NCI-H1930 (cell line): ENCODE results near the gene PALM3.
"Not testable (repeated sequence)": the region's sequence is repeated elsewhere in the genome, so short reads cannot be mapped to it uniquely, and the experiment has no call there.

ENCODE experiments used
- DNase-seq, 2 experiments: peaks; one replicate each; lab custom pipeline; 2025; lab: John Stamatoyannopoulos, UW

Gene PALM3

DNA sequence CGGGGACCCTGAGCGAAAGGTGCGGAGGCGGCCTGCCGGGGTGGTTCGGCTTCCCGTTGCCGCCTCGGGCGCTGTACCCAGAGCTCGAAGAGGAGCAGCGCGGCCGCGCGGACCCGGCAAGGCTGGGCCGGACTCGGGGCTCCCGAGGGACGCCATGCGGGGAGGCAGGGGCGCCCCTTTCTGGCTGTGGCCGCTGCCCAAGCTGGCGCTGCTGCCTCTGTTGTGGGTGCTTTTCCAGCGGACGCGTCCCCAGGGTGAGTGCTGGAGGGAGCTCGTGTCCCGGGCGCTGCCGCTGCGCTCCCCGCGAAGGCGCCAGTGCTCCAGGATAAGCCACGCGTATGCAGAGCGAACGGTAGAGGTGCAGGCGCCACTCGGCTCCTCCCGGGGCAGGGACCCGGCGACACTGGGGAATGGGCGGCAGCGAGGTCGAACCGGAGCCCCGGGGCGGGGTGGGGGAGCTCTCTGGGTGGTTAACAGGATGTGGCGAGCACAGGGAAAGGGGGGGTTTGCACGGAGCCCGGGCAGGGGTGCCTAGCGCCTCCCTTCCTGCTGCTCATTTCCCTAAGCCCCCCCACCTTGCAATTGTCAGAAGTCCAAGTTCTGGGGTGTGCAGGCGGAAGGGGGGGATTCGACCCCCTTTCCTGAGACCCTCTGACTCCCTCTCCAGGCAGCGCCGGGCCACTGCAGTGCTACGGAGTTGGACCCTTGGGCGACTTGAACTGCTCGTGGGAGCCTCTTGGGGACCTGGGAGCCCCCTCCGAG is 30.0 kb downstream of the PALM3 start, which contains the start of gene IL27RA:
Gene IL27RA (plus strand): TSS at position 44 of the 762 bp plus-strand sequence. CDS start 111 bp downstream, at position 155.
- peak; percentile 13 to 57 for DNase-seq

GRCh38 chr19:14030997-14031718 is 30.7 kb downstream of the PALM3 start:
- DNase-seq, result no peak

GRCh38 chr19:14028901-14029300 is 33.0 kb downstream of the PALM3 start:
- no peak for DNase-seq

GRCh38 chr19:14027856-14028450 is 33.9 kb downstream of the PALM3 start, which contains the start of gene RLN3:
RLN3 (plus strand) TSS chr19:14028148; CDS start chr19:14028205, 57 bp downstream.
- no peak for DNase-seq

- DNase-seq, result not testable (repeated sequence)
Observed at GRCh38 chr19:14026652-14027192, 35.2 kb downstream of the PALM3 start.

DNA sequence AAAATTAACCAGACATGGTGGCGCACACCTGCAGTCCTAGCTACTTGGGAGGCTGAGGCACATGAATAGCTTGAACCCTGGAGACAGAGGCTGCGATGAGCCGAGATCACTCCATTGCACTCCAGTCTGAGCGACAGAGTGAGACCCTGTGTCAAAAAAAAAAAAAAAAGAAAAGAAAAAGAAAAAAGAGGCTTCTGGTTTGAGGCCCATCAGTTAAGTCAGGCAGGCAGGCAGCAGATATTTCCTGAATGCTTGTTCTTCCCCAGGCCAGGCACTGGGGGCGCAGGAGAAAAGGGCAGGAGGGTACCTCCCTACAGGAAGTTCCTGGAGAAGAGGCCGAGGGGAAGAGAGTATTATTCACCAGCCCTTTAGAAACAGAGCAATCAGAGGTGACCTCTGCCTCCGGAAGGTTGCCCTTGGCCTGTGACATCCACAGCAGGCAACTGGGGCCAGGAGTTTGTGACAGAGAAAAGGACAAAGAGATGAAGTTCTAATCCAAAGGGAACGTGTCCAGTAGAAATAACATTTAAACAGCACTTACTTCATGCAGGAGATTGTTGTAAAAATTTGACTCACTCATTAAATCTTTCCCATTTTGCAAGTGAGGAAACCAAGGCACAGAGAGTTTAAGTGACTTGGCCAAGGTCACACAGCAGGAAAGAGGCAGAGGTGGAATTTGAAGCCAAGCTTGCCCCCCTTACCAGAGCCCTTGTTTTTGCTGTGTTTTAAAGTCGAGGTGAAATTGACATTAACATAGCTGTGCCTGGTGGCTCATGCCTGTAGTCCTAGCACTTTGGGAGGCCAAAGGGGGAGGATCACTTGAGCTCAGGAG is 38.3 kb downstream of the PALM3 start:
- DNase-seq, result no peak

GRCh38 chr19:14022469-14022868 is 39.4 kb downstream of the PALM3 start:
- no peak for DNase-seq

DNA sequence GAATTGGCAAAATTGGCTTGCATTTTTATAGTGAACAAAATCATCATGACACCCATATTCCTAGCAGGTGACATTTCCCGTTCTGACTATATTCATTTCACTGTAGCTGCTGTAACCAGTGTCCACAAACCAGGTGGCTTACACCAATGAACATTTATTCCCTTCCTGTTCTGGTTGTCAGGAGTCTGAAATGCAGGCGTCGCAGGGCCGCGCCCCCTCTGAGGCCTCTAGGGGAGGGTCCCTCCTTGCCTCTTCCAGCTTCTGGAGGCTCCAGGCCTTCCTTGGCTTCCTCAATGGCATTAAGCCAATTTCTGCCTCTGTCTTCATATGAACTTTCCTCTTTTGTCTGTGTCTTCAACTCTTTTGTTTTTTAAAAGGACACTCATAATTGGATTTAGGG is 40.4 kb downstream of the PALM3 start:
- DNase-seq, result no peak

DNA sequence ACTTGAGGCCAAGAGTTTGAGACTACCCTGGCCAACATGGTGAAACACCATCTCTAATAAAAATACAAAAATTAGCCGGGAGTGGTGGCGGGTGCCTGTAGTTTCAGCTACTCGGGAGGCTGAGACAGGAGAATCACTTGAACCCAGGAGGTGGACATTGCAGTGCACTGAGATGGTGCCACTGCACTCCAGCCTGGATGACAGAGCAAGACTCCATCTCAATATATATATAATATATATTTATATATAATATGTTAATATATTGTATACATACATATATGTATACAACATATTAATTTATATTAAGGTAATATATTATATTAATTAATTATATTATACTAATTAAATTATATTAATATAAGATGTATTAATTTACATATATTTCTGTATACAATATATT is 42.1 kb downstream of the PALM3 start:
- DNase-seq, result not testable (repeated sequence)

DNA sequence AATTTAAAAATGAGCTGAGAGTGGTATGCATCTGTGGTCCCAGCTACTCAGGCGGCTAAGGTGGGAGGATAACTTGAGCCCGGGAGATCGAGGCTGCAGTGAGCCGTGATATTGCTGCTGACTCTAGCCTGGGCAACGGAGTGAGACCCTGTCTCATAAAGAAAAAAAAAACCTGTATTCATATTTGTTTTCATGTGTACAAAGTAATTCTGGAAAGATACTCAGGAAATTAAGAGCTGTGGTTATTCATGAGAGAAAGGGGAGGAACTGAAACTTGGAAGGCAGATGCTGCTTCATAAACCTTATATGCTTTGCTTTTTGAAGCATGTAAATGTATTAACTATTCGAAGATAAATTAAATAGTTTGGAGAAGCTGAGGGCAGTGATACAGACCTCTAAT is 42.8 kb downstream of the PALM3 start:
- no peak for DNase-seq

GRCh38 chr19:14015524-14016035 is 46.3 kb downstream of the PALM3 start:
- no peak for DNase-seq

GRCh38 chr19:14012378-14012915 is 49.4 kb downstream of the PALM3 start:
- no peak for DNase-seq

GRCh38 chr19:14006766-14007562 is 54.9 kb downstream of the PALM3 start:
- DNase-seq, result peak in 1 of 2 experiments; percentile 81

- peak; percentile 95 to 99 for DNase-seq
Observed at GRCh38 chr19:14006085-14006765, 55.7 kb downstream of the PALM3 start, which contains the start of gene RFX1. RFX1 (minus strand) TSS chr19:14006320; CDS start chr19:13993843, 12,477 bp downstream.

DNA sequence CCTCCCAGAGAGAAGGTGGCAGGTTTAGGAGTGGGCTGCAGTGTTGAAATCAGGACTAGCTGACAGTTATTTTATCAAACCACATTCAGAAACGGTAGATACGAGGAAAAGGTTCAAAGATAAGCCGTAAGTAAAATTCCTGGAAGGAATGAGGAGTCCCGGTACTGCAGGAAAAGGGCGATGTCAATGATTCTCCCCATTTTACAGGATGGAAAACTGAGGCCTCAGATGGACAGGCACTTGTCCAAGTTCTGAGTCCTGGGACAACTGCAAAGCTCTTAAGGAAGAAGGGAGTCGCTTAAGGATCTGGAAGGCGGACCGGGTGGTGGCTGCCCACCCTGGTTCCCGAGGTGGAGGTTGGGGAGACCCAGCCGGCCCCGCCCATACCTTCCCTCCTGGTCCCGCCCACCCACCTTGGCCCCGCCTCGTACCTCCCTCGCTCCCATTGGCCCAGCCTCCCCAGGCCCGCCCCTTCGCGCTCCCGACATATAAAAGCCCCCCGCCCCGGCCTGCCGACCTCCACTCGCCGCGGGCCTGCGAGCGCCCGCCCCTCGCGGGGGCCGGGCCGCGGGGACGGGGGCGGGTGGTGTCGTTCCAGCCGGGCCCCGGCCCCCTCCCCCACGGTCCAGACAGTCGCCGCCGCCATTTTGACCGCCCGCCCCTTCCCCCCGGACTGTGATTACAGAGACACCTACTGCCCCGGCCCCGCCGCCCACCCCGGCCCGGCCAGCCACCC is 56.4 kb downstream of the PALM3 start:
- peak; percentile 57 to 69 for DNase-seq

- DNase-seq, result no peak
Observed at GRCh38 chr19:14004619-14005348, 57.1 kb downstream of the PALM3 start.
